ENCODE measurements around the gene BCKDK. TPM values are rescaled to one million over a fixed set of nuclear protein-coding genes. Genes with fewer than 3 reads are reported as not detected.
A peak's percentile ranks its signal among the peaks of the same experiment; 100 is the strongest.

BCKDK gene
- total and polyA plus RNA-seq, 2 of the 13 experiments (the other 11 are each of a cell fraction or from before 2014, with no cell fraction given) = 24.9 to 42.6 TPM

- TF ChIP-seq PLSCR1 (CRISPR knock-in tag; IDR thresholded peaks at IDR 0.05; ENCODE audit: borderline replicate concordance) (peak; percentile 80; the same call in 1 of the 2 replicates), ZNF354B (CRISPR knock-in tag; IDR thresholded peaks at IDR 0.05) (peak; percentile 86; the same call in 1 of the 2 replicates), ARHGAP35 (CRISPR knock-in tag; IDR thresholded peaks at IDR 0.05; ENCODE audit: borderline replicate concordance) (peak; percentile 98), CREM (IDR thresholded peaks at IDR 0.05) (no peak), CREM (CRISPR knock-in tag; IDR thresholded peaks at IDR 0.05) (no peak), JDP2 (CRISPR knock-in tag; IDR thresholded peaks at IDR 0.05; ENCODE audit: borderline replicate concordance) (peak; percentile 43; the same call in 1 of the 2 replicates), ZNF597 (CRISPR knock-in tag; IDR thresholded peaks at IDR 0.05) (no peak), KLF15 (CRISPR knock-in tag; IDR thresholded peaks at IDR 0.05; ENCODE audit: borderline replicate concordance) (peak; percentile 92), ZNF713 (CRISPR knock-in tag; IDR thresholded peaks at IDR 0.05) (0 out of 2 replicates have a peak, but pooled peaks have one; percentile 75), ZNF564 (CRISPR knock-in tag; IDR thresholded peaks at IDR 0.05) (peak; percentile 95), PAX8 (CRISPR knock-in tag; IDR thresholded peaks at IDR 0.05; ENCODE audit: borderline replicate concordance) (peak; percentile 64; the same call in 1 of the 2 replicates), MTA1 (CRISPR knock-in tag; IDR thresholded peaks at IDR 0.05; ENCODE audit: borderline replicate concordance) (peak; percentile 94), RNF219 (CRISPR knock-in tag; IDR thresholded peaks at IDR 0.05) (peak; percentile 61; the same call in 1 of the 2 replicates), RFXANK (CRISPR knock-in tag; IDR thresholded peaks at IDR 0.05) (peak; percentile 90; the same call in 1 of the 2 replicates), ZNF441 (CRISPR knock-in tag; IDR thresholded peaks at IDR 0.05; ENCODE audit: borderline replicate concordance) (peak; percentile 95), ZNF230 (CRISPR knock-in tag; IDR thresholded peaks at IDR 0.05) (peak; percentile 97), ZNF512 (CRISPR knock-in tag; IDR thresholded peaks at IDR 0.05) (no peak), ZBTB8A (CRISPR knock-in tag; IDR thresholded peaks at IDR 0.05; ENCODE audit: borderline replicate concordance, low read depth) (no peak), SKIL (CRISPR knock-in tag; IDR thresholded peaks at IDR 0.05; ENCODE audit: borderline replicate concordance) (peak; percentile 97), ZC3H13 (CRISPR knock-in tag; IDR thresholded peaks at IDR 0.05) (peak; percentile 93), GATAD2A (CRISPR knock-in tag; IDR thresholded peaks at IDR 0.05) (peak; percentile 93)
These were observed 2.4 kb upstream of the BCKDK start (continued) for GRCh38 chr16:31105677-31106213.
